Measurements from ENCODE around the gene ZNF625. TPM values are rescaled to one million over a fixed set of nuclear protein-coding genes. Genes with fewer than 3 reads are reported as not detected.
"Not testable (repeated sequence)": the region's sequence is repeated elsewhere in the genome, so short reads cannot be mapped to it uniquely, and the experiment has no call there.

ZNF625 gene
- total RNA-seq, 3 donors from 2014 or later: 3.1 to 8.0 (median 3.9) TPM

GRCh38 chr19:12112701-12113100 lies 43.8 kb downstream of the ZNF625 start:
- no peaks in the 10 kb centered on the region for H3K4me1 ChIP-seq (ENCODE audit: low read depth)
- ATAC-seq: no peak
- intact Hi-C loops (cut with DNase I, micrococcal nuclease): no loop called here
- TF ChIP-seq CTCF (IDR thresholded peaks at IDR 0.05): no peak
- no peaks in the 10 kb centered on the region for H3K36me3 ChIP-seq (ENCODE audit: low read depth)
- H3K4me3 ChIP-seq: no peak overlapping the region
- H3K9me3 ChIP-seq: peaks cover 48% of the 10 kb centered on the region
- no peak for DNase-seq

- no peak for ATAC-seq
- DNase-seq: no peak
- H3K4me3 ChIP-seq: no peak overlapping the region
- TF ChIP-seq CTCF (IDR thresholded peaks at IDR 0.05): no peak
- H3K9me3 ChIP-seq: peaks cover 48% of the 10 kb centered on the region
- H3K4me1 ChIP-seq (ENCODE audit: low read depth): no peaks in the 10 kb centered on the region
- intact Hi-C loops (cut with DNase I, micrococcal nuclease): no loop called here
- no peaks in the 10 kb centered on the region for H3K36me3 ChIP-seq (ENCODE audit: low read depth)
These were observed 44.4 kb downstream of the ZNF625 start for GRCh38 chr19:12111943-12112637.

- no peak overlapping the region for H3K4me3 ChIP-seq
- H3K9me3 ChIP-seq: peaks cover 50% of the 10 kb centered on the region
- DNase-seq (no peak), ATAC-seq (no peak)
- no peaks in the 10 kb centered on the region for H3K36me3 ChIP-seq (ENCODE audit: low read depth)
- intact Hi-C loops (cut with DNase I, micrococcal nuclease): no loop called here
- no peak for TF ChIP-seq CTCF (IDR thresholded peaks at IDR 0.05)
- H3K4me1 ChIP-seq (ENCODE audit: low read depth): no peaks in the 10 kb centered on the region
These were observed 45.4 kb downstream of the ZNF625 start for GRCh38 chr19:12111176-12111575.

GRCh38 chr19:12103909-12104308 lies 52.6 kb downstream of the ZNF625 start:
- H3K9me3 ChIP-seq: peaks cover 35% of the 10 kb centered on the region
- intact Hi-C loops (cut with DNase I, micrococcal nuclease); H3K4me1 ChIP-seq (ENCODE audit: low read depth); H3K36me3 ChIP-seq (ENCODE audit: low read depth); ATAC-seq; DNase-seq; H3K4me3 ChIP-seq: not testable (repeated sequence)

GRCh38 chr19:12098040-12098439 lies 58.5 kb downstream of the ZNF625 start:
- ATAC-seq: no peak
- no peak for TF ChIP-seq CTCF (IDR thresholded peaks at IDR 0.05)
- intact Hi-C loops (cut with DNase I, micrococcal nuclease): no loop called here
- H3K36me3 ChIP-seq (ENCODE audit: low read depth): no peaks in the 10 kb centered on the region
- peaks cover 15% of the 10 kb centered on the region for H3K9me3 ChIP-seq
- no peak overlapping the region for H3K4me3 ChIP-seq
- no peaks in the 10 kb centered on the region for H3K4me1 ChIP-seq (ENCODE audit: low read depth)
- DNase-seq: no peak

GRCh38 chr19:12095111-12095790 lies 61.3 kb downstream of the ZNF625 start:
- TF ChIP-seq CTCF (IDR thresholded peaks at IDR 0.05): no peak
- Histone ChIP-seq H3K4me3 (no peak overlapping the region), H3K36me3 (ENCODE audit: low read depth) (no peaks in the 10 kb centered on the region), H3K9me3 (peaks cover 12% of the 10 kb centered on the region), H3K4me1 (ENCODE audit: low read depth) (peaks cover 2% of the 10 kb centered on the region)
- ATAC-seq (no peak), DNase-seq (no peak)
- intact Hi-C loops (cut with DNase I, micrococcal nuclease): no loop called here

Data from mucosa of descending colon (tissue), 3 donors.